ENCODE results near the gene DCDC2B.
A peak's percentile ranks its signal among the peaks of the same experiment; 100 is the strongest.
"Not testable (repeated sequence)": the region's sequence is repeated elsewhere in the genome, so short reads cannot be mapped to it uniquely, and the experiment has no call there.

Gene DCDC2B

GRCh38 chr1:32208891-32209328 lies at the start of gene DCDC2B:
DCDC2B (plus strand) TSS chr1:32209089; CDS start chr1:32209094, 5 bp downstream.
- DNase-seq (ENCODE audit: low read depth in 3 of 3), result no peak

GRCh38 chr1:32159189-32159588 lies 49.7 kb upstream of the DCDC2B start:
- DNase-seq (ENCODE audit: low read depth in 3 of 3), result no peak

DNA sequence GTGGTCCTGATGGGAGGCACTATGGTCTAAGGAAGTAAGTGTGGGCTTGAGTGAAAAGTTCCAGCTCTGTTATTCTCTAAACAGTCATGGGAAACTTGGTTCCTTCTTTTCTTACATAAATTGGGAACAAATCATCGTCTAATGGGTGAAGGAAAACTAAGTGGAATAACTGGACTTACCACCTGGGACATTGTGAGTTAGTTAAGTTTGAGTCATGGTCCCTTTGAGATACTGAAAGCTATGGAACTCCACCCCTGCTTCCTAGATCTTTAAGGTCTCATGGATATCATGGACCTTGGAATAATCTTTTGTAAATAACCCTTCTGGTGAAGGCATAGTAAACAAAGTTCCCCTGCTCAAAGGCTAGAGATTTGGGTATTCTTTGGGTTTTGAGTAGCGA lies 45.5 kb upstream of the DCDC2B start:
- no peak for DNase-seq (ENCODE audit: low read depth in 3 of 3)

- not testable (repeated sequence) for DNase-seq (ENCODE audit: low read depth in 3 of 3)
These were observed 43.3 kb upstream of the DCDC2B start for GRCh38 chr1:32165633-32166032.

DNA sequence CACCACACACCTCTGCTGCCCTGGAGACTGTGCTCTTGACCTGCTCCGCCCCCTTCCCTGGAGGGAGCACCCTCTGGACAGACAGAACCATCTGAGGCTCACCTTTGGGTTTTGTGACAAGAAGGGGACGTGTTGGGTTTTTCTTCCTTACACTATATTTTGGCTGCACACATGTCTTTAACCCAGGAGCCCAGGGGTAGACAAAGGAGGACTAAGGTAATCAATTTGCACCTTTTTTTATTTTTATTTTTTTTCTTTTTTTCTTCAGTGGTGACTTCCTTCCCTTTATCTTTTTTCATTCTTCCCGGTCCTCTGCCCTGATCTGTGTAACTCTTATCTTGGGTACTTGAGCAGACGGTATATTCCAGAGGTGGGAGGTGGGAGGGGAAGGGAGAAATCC lies 37.9 kb upstream of the DCDC2B start:
- no peak for DNase-seq (ENCODE audit: low read depth in 3 of 3)

DNA sequence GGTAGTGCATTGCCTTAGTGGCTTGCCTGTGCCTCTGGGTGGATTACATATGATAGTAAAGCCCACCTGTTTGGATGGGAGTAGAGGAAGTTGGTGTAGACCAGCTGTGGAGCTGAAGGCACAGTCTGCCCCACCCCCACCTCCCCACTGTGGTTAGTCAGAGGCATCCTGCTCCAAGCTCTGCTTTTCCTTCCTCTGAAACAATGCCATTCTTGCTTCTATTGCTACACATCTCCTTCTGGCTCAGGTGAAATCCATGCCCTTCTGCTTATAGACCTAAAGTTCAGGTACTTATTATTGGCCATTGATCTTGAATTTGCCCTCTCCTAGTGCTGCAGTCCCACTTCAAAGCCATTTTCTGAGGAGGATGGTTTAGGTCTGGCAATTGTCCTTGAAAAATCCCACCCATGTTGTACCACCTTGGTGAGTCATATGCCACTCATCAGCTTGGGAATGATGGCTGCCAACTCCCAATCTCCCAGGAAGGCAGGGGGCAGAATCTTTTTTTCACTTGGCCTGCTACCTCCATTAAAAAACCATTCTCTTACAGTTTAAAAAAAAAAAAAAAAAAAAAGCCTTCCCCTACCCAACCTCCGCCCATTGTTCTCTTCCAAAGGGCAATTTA lies 36.2 kb upstream of the DCDC2B start:
- no peak for DNase-seq (ENCODE audit: low read depth in 3 of 3)

- DNase-seq (ENCODE audit: low read depth in 3 of 3), result no peak
These were observed 30.3 kb upstream of the DCDC2B start for GRCh38 chr1:32178380-32179192.

GRCh38 chr1:32179193-32179442 lies 29.8 kb upstream of the DCDC2B start:
- DNase-seq (ENCODE audit: low read depth in 3 of 3), result no peak

DNA sequence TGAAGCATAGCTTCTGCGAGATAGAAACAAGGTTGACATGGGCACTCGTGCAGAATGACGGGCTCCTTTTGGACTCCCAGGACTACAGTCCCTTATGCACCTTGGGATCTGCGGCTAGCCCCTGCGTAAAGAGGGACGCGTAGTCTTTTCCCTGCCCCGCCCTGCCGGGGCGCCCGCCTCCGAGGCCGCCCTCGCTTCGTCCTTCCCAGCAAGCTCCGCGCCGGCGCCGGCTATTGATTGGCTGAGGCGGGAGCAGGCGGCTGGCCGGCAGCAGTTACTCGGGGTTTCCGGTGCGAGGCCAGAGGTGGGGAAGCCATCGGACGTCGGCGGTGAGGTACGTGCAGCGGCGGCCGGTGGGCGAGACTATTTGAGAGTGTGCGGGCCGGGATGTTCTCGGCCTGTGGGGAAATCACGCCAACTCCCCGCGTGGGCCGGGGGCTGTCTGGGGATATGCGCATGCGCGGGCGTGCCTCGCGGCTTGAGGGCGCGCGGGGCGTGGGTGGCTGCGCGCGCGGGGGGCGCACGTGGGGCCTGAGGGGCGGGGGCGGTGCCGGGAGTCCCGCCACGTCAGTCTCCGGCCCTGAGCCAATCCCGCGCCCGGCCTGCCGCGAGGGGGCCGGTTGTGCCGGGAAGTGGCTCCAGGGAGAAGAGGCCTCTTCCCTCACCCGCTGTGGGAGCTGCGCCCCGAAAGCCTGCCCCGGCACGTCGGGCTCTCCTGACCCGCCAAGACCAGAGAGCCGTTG lies 29.3 kb upstream of the DCDC2B start, which contains the start of gene TXLNA:
Gene TXLNA (plus strand): TSS at position 233 of the 743 bp plus-strand sequence. CDS start 671 bp downstream, outside the sequence.
- peak; percentile 82 to 87 (median 84) for DNase-seq (ENCODE audit: low read depth in 3 of 3)

GRCh38 chr1:32180186-32181060 lies 28.5 kb upstream of the DCDC2B start:
- DNase-seq (ENCODE audit: low read depth in 3 of 3), result no peak

GRCh38 chr1:32181065-32181464 lies 27.8 kb upstream of the DCDC2B start:
- DNase-seq (ENCODE audit: low read depth in 3 of 3), result no peak

GRCh38 chr1:32181563-32181962 lies 27.3 kb upstream of the DCDC2B start:
- no peak for DNase-seq (ENCODE audit: low read depth in 3 of 3)

- DNase-seq (ENCODE audit: low read depth in 3 of 3), result no peak
These were observed 26.8 kb upstream of the DCDC2B start for GRCh38 chr1:32182060-32182459.

- DNase-seq (ENCODE audit: low read depth in 3 of 3), result no peak
These were observed 24.2 kb upstream of the DCDC2B start for GRCh38 chr1:32184650-32185049.

- DNase-seq (ENCODE audit: low read depth in 3 of 3), result no peak
These were observed 22.8 kb upstream of the DCDC2B start for GRCh38 chr1:32186077-32186476.

GRCh38 chr1:32186491-32186890 lies 22.4 kb upstream of the DCDC2B start:
- DNase-seq (ENCODE audit: low read depth in 3 of 3), result no peak

- no peak for DNase-seq (ENCODE audit: low read depth in 3 of 3)
These were observed 21.0 kb upstream of the DCDC2B start for GRCh38 chr1:32187850-32188249.

DNA sequence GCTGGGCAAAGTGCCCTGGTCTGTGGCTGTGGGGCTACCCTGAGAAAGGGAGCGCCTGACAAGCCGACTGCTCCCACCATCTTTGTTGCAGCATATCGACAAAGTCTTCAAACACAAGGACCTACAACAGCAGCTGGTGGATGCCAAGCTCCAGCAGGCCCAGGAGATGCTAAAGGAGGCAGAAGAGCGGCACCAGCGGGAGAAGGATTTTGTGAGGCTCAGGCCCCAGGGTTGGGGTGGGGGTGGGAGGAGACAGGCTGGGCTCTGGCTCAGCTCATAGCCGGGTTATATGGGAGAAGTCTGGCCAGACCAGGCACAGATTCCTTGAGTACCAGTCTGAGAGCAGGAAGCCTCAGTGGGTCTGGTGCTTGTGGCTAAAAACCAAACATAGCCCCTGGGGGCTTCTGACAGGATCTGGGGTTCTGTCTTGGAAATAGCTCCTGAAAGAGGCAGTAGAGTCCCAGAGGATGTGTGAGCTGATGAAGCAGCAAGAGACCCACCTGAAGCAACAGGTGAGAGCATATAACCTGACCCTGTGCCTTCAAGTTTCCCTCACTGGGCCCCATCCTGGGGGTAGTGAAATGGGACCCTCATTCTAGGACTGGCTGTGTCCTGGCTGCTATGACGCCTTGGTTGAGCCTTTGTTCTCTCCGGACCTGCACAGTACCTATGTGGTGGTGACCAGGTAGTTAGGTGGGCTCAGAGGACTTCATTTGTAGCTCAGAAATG lies 16.5 kb upstream of the DCDC2B start:
- no peak for DNase-seq (ENCODE audit: low read depth in 3 of 3)

DNA sequence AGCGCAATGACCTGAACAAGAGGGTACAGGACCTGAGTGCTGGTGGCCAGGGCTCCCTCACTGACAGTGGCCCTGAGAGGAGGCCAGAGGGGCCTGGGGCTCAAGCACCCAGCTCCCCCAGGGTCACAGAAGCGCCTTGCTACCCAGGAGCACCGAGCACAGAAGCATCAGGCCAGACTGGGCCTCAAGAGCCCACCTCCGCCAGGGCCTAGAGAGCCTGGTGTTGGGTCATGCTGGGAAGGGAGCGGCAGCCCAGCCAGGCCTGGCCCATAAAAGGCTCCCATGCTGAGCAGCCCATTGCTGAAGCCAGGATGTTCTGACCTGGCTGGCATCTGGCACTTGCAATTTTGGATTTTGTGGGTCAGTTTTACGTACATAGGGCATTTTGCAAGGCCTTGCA lies 13.9 kb upstream of the DCDC2B start:
- DNase-seq (ENCODE audit: low read depth in 3 of 3), result no peak

- no peak for DNase-seq (ENCODE audit: low read depth in 3 of 3)
These were observed 13.4 kb upstream of the DCDC2B start for GRCh38 chr1:32195531-32195930.
